Cardiac fibroblast (primary cell): ENCODE measurements around the gene DUS3L.
"Not testable (repeated sequence)": the region's sequence is repeated elsewhere in the genome, so short reads cannot be mapped to it uniquely, and the experiment has no call there.

ENCODE experiments used
- DNase-seq, 2 donors: peaks; one replicate each; pipeline versions ENCODE4 v3.0.0 to v3.0.0-alpha.2; 2010; ENCODE audit warnings: low read depth in 2 of 2
- H3K4me3 ChIP-seq, 2 donors: replicated peaks in 1 of 2; 1 replicate in 1 of 2; 2 replicates in 1 of 2; pipeline ENCODE4 v1.5.1; 2011; ENCODE audit warnings: low read depth in 2 of 2, low read length in 2 of 2, mild to moderate bottlenecking in 2 of 2, moderate library complexity in 1 of 2
- TF ChIP-seq, protein P1 (sequence below): IDR thresholded peaks from one replicate; pipeline ENCODE4 v1.5.1; 2011; ENCODE audit warnings: low read depth, mild to moderate bottlenecking, low read length, inconsistent platforms

DUS3L gene

DNA sequence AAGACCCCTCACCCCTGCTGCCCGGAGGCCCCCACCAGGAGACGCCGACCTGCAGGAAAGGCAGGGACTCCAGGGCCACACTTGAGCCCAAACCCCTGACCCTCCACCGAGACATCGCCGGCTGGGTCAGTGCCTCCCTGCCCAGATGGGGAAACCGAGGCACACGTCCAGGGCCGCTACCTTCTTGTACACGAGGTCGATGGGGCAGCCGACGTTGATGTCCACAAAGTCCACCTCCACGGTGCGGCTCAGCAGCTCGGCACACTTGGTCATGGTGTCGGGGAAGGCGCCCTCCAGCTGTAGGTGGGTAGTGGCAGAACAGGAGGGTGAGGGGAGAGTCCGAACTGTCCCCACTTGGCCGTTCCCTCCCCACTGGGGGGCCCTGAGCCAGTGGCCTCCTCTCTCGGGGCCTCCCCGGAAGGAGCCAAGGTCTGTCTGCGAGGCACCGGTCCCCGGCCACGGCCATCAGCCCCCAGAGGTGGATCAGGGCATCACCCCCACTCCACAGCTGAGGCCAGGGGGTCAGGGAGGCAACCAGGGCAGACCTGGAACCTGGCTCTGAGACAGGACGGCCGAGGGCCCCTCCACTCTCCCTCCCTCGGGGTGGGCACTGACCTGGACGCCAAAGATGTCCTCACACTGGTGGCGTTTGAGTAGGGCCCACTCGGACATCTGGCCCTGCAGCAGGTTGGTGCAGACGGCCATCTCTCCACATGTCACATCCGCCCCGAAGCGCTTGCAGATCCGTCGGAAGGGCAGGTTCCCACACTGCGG is 3.4 kb downstream of the DUS3L start:
- TF ChIP-seq, protein P1, sequence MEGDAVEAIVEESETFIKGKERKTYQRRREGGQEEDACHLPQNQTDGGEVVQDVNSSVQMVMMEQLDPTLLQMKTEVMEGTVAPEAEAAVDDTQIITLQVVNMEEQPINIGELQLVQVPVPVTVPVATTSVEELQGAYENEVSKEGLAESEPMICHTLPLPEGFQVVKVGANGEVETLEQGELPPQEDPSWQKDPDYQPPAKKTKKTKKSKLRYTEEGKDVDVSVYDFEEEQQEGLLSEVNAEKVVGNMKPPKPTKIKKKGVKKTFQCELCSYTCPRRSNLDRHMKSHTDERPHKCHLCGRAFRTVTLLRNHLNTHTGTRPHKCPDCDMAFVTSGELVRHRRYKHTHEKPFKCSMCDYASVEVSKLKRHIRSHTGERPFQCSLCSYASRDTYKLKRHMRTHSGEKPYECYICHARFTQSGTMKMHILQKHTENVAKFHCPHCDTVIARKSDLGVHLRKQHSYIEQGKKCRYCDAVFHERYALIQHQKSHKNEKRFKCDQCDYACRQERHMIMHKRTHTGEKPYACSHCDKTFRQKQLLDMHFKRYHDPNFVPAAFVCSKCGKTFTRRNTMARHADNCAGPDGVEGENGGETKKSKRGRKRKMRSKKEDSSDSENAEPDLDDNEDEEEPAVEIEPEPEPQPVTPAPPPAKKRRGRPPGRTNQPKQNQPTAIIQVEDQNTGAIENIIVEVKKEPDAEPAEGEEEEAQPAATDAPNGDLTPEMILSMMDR, result no peak
- H3K4me3 ChIP-seq, result no peak overlapping the region
- no peak for DNase-seq

DNA sequence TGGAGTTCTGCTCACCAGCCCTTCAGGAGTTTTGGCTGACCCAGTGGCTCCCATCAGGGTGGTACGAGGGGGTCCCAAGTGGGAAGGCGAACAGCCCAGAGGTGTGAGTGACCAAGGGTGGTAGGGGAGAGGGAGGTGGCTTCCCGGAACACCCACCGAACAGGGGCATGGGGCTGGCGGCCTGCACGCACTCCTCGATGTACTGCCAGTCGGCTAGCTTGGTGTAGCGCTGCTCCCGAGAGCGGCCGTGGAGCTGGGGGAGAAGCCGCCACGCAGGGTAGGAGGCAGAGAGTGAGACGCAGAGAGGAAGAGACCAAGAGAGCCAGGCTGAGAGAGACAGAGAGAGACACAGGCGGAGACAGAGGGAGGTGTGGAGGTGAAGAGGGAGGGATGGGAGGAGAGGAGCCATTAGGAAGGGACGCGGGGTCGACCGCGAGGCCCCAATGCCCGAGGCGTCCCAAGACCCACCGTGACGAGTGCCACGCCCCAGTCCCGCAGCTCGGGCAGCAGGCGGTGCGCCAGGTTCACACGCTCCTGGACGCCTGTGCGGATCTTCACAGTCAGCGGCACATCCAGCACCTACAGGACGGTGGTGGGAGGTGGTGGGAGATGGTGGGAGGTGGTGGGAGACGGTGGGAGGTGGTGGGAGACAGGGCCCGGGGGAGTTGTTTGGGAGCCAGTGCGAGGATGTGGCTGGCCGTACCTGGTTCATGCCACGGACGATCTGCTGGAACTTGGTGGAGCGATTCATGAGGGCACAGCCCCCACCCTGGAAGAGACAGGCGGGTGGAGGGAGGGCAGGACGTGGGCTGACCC is 4.2 kb downstream of the DUS3L start:
- TF ChIP-seq, protein P1, result no peak
- no peak overlapping the region for H3K4me3 ChIP-seq

DNA sequence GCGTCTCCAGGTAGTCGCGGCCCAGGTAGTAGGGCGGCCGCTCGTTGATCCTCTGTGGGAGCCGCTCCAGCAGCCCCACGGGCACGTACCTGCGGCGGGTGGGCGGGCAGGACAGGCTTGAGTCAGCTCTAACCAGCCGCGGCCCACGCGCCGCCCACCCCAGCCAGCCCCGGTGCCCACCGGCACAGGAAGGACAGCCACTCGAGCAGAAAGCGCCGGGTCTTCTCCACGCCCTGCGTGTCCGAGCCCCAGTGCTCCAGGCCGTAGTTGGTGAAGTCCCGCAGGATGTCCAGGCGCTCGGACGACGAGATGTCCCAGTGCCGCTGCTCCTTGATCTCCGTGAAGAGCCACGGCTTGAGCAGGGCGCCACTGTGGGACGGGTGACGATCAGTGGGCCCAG is 5.5 kb downstream of the DUS3L start:
- H3K4me3 ChIP-seq, result no peak overlapping the region
- TF ChIP-seq, protein P1, result no peak
- no peak for DNase-seq

More for the DNA sequence above, 4.2 kb downstream of the DUS3L start:
- no peak for DNase-seq

DNA sequence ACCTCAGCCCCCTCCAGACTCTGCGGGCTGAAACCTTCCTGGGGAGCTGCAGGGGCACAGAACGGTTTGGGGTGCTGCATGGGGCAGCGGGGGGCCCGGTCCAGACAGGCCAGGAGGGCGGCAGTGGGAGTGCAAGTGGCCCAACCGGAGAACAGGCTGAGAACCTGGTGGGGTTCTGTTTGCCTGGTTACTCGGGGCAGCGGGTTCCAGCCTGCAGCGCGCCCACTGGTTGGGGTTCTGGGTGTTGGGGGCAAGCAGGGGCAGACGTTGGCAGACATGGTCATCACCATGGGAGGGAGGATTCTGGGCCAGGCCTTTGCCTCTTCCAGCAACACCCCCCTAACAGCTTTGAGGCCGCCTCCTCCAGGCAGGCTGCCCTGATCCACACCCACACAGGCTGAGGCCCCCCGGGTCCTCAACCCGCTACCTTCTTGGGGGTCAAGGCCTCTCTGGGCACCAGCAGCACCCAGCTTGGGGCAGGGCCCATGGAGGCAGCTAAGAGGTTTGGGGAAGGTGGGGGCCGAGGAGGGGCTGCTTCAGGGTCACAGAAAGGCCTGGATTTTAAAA is 6.3 kb downstream of the DUS3L start, which contains the start of gene PRR22:
Gene PRR22, minus strand, starts transcription at position 166 of the 567 bp plus-strand sequence. Its CDS starts 86 bp downstream, at position 80.
- H3K4me3 ChIP-seq, result no peak within 1 kb of the TSS
- no peak for DNase-seq
- TF ChIP-seq, protein P1, result no peak

DNA sequence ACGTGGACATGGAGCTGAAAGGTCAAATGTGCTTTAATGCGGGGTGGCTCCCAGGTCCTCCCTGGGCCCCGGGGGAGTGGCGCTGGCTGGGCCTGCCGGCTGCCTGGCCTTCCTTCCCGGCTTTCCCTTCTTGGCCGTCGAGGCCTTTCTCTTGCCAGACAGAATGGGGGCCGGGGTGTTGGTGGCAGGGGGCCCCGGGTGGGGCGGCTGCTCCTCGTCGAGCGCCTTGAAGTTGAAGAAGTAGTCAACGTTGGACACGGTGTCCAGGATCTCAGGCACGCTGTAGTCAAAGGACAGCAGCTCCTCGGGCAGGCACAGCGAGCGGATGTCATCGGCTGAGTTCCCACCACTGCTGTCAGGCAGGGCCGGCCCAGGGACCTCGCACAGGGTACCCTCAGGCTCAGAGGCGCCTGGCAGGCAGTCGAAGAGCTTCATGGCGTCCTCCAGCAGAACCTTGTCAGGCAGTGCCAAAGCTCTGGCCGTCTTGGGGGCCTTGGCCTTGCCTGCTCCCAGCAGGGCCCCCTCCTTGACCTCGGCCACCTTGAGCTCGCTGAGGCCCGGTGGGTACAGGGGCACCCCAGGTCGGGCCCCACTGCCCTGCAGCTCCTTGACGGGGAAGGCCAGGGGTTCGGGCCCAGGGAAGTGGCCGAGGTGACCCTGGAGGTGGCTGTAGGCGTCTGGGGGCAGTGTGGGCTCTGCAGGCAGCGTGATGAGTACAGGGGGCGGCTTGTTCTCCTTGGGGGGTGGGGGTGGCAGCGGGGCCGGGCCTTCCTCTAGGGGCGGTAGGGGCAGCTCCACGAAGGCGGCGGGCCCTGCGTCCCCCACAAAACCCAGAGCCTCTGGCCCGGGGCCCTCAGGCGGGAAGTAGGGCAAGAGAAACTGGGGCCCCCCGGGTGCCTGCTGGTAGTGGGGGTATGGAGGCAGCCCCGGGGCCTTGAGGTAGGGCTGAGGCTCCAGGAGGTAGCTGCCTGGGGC is 7.7 kb downstream of the DUS3L start:
- DNase-seq, result no peak
- H3K4me3 ChIP-seq, result no peak overlapping the region
- TF ChIP-seq, protein P1, result no peak

DNA sequence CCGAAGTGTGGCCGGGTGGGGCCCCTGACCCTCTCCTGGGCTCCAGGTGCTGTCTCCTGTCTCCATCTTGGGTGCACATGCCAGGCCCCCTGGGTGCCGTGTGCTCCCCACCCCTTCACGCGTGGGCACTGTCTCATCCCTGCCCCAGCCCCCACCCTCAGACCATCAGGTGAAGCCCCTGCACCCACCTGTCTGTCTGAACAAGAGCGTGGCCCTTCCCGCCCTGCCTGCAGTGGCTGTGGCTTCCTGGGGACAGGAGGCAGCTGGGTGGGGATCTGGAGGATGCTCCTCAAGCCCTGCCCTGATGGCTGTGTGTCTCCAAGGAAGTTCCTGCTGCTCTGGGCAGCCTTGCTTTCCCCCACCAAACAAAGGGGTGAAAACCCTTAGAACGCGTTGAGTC is 8.6 kb downstream of the DUS3L start:
- no peak overlapping the region for H3K4me3 ChIP-seq
- TF ChIP-seq, protein P1, result no peak

DNA sequence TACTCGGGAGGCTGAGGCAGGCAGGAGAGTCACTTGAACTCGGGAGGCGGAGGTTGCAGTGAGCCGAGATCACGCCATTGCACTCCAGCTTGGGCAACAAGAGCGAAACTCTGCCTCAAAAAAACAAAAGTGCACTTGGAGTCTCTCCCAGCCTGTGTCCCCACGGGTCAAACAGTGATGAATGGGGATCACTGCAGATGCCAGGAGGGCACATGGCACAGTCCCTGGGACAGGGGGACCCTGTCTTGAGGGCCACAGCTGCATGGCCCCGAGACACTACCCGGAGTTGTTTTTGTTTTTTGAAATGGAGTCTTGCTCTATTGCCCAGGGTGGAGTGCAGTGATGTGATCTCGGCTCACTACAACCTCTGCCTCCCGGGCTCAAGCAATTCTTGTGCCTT is 10.0 kb downstream of the DUS3L start:
- not testable (repeated sequence) for DNase-seq, H3K4me3 ChIP-seq

More for the DNA sequence above, 8.6 kb downstream of the DUS3L start:
- DNase-seq, result no peak
